WTC11 (cell line): ENCODE data around the gene RBFOX2. TPM values are rescaled to one million over a fixed set of nuclear protein-coding genes. Genes with fewer than 3 reads are reported as not detected.

Experiments used
- ATAC-seq: fragments of 200-7000 bp; cut with Tn5 transposase; 2 replicates; pipeline ENCODE4 v1.10.0; 2021; ENCODE audit warnings: mild to moderate bottlenecking, moderate library complexity
- CTCF ChIA-PET: fragments of 300-600 bp; sonication (Branson Sonifier 250); formaldehyde crosslinking; loops from one replicate; lab custom pipeline; 2021; ENCODE audit warnings: antibody characterized with exemption; lab: Charles Lee
- POLR2A ChIA-PET: fragments of 350-600 bp; sonication (Branson Sonifier 250); formaldehyde crosslinking; loops from one replicate; lab custom pipeline; 2021; ENCODE audit warnings: antibody characterized with exemption; lab: Charles Lee
- DNase-seq: peaks from one replicate; pipeline ENCODE4 v3.0.0; 2021; ENCODE audit warnings: low spot score
- H3K27ac Mint-ChIP-seq: 2 replicates; pipeline ENCODE4 v1.8.0; 2021; ENCODE audit warnings: mixed read lengths
- H3K27me3 Mint-ChIP-seq: 2 replicates; pipeline ENCODE4 v1.8.0; 2021; ENCODE audit warnings: low read depth, mild to moderate bottlenecking, moderate library complexity, mixed read lengths
- H3K36me3 Mint-ChIP-seq: 2 replicates; pipeline ENCODE4 v1.8.0; 2021; ENCODE audit warnings: mixed read lengths
- H3K4me1 Mint-ChIP-seq: 2 replicates; pipeline ENCODE4 v1.8.0; 2022; ENCODE audit warnings: mixed read lengths
- H3K4me3 Mint-ChIP-seq: 2 replicates; pipeline ENCODE4 v1.8.0; 2021; ENCODE audit warnings: mild to moderate bottlenecking, moderate library complexity, mixed read lengths
- H3K9me3 Mint-ChIP-seq: 2 replicates; pipeline ENCODE4 v1.8.0; 2021; ENCODE audit warnings: mixed read lengths
- ATF1 ChIP-seq: sonication (generic); formaldehyde crosslinking; IDR thresholded peaks from 2 replicates; pipeline ENCODE4 v1.8.1; 2023; ENCODE audit warnings: mild to moderate bottlenecking, moderate library complexity, missing genetic modification reagents
- NFATC4 ChIP-seq: fragments of 250-450 bp; sonication (Bioruptor Pico); IDR thresholded peaks from 2 replicates; pipeline ENCODE4 v1.9.0; 2021; ENCODE audit warnings: mild to moderate bottlenecking
- SMAD3 ChIP-seq: sonication (generic); formaldehyde crosslinking; IDR thresholded peaks from 2 replicates; pipeline ENCODE4 v1.8.0; 2022; ENCODE audit warnings: missing genetic modification reagents, mild to moderate bottlenecking, borderline replicate concordance
- ZBTB21 ChIP-seq: sonication (generic); formaldehyde crosslinking; IDR thresholded peaks from 2 replicates; pipeline ENCODE4 v1.8.1; 2023; ENCODE audit warnings: mild to moderate bottlenecking, missing genetic modification reagents, borderline replicate concordance
- ZNF317 ChIP-seq: sonication (generic); formaldehyde crosslinking; IDR thresholded peaks from 2 replicates; pipeline ENCODE4 v1.8.1; 2023; ENCODE audit warnings: low read depth, mild to moderate bottlenecking, moderate library complexity, missing genetic modification reagents, borderline replicate concordance
- ZNF416 ChIP-seq: fragments of 250-450 bp; sonication (Bioruptor Pico); IDR thresholded peaks from 2 replicates; pipeline ENCODE4 v1.9.0; 2021; ENCODE audit warnings: mild to moderate bottlenecking, inconsistent platforms
- total RNA-seq: library from RNA; stranded (reverse); gene quantifications from 3 replicates; pipeline ENCODE4 v1.2.3, GENCODE V29; 2021
- TF ChIP-seq, protein P1 (sequence below): sonication (generic); formaldehyde crosslinking; IDR thresholded peaks from 2 replicates; pipeline ENCODE4 v1.8.1; 2023; ENCODE audit warnings: mild to moderate bottlenecking, missing genetic modification reagents
- TF ChIP-seq, protein P2 (sequence below): sonication (generic); formaldehyde crosslinking; IDR thresholded peaks from 2 replicates; pipeline ENCODE4 v1.8.0; 2022; ENCODE audit warnings: mild to moderate bottlenecking, missing genetic modification reagents
- TF ChIP-seq, protein P3 (sequence below): sonication (generic); formaldehyde crosslinking; conservative IDR thresholded peaks from 2 replicates; pipeline ENCODE4 v1.8.1; 2022; ENCODE audit warnings: mild to moderate bottlenecking, missing genetic modification reagents
- TF ChIP-seq, protein P4 (sequence below): fragments of 250-450 bp; sonication (Bioruptor Pico); conservative IDR thresholded peaks from 2 replicates; pipeline ENCODE4 v1.9.0; 2021; ENCODE audit warnings: mild to moderate bottlenecking
- TF ChIP-seq, protein P5 (sequence below): sonication (generic); formaldehyde crosslinking; IDR thresholded peaks from 2 replicates; pipeline ENCODE4 v1.8.0; 2023; ENCODE audit warnings: missing genetic modification reagents

RBFOX2 gene
- total RNA-seq, 1 experiment from 2014 or later: 107 TPM

DNA sequence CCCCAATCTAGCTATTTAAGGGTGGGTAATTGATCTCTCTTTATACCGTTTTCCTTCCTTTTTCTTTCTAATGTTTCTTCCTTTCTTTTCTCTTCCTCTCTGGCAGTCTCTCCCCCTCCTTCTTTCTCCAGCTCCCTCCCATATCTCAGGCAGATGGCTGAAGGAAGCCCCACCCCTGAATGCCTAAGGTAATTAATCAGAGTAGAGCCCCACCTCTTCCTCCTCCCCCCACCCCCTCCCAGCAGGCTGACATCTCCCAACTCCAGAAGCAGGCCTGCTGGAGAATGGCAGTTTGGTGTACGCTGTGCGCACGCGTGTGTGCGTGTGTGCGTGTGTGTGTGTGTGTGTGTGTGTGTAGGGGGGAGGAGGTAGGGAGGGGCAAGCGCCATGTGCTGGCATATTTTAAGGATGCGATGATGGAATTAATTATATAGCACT, 188.3 kb downstream of the RBFOX2 start:
- ChIA-PET POLR2A (interaction anchor here (0.6 kb wide), 2 partner anchors 32 to 218 kb away, joined by 3 to 7 read pairs; no protein-coding TSS in a partner anchor), CTCF (interaction anchor here (0.7 to 2.1 kb wide), 9 partner anchors 9 to 284 kb away, joined by 3 to 11 read pairs (median 5); no protein-coding TSS in a partner anchor)
- Mint-ChIP-seq H3K27ac (peak overlapping the region; percentile 95), H3K4me1 (peaks cover 64% of the 10 kb centered on the region), H3K4me3 (peak overlapping the region; percentile 91), H3K27me3 (no peaks in the 10 kb centered on the region), H3K36me3 (no peaks in the 10 kb centered on the region), H3K9me3 (no peaks in the 10 kb centered on the region)
- TF ChIP-seq ZNF416 (CRISPR knock-in tag) (no peak), ZNF317 (CRISPR knock-in tag) (no peak), SMAD3 (CRISPR knock-in tag) (no peak)
- TF ChIP-seq, protein P1, sequence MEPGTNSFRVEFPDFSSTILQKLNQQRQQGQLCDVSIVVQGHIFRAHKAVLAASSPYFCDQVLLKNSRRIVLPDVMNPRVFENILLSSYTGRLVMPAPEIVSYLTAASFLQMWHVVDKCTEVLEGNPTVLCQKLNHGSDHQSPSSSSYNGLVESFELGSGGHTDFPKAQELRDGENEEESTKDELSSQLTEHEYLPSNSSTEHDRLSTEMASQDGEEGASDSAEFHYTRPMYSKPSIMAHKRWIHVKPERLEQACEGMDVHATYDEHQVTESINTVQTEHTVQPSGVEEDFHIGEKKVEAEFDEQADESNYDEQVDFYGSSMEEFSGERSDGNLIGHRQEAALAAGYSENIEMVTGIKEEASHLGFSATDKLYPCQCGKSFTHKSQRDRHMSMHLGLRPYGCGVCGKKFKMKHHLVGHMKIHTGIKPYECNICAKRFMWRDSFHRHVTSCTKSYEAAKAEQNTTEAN (CRISPR knock-in tag): peak; percentile 91; the same call in 1 of the 2 replicates
- TF ChIP-seq, protein P2, sequence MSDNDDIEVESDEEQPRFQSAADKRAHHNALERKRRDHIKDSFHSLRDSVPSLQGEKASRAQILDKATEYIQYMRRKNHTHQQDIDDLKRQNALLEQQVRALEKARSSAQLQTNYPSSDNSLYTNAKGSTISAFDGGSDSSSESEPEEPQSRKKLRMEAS (CRISPR knock-in tag): peak; percentile 18; the same call in 1 of the 2 replicates
- TF ChIP-seq, protein P3, sequence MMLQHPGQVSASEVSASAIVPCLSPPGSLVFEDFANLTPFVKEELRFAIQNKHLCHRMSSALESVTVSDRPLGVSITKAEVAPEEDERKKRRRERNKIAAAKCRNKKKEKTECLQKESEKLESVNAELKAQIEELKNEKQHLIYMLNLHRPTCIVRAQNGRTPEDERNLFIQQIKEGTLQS (CRISPR knock-in tag): no peak
- ATAC-seq: peak; percentile 91
- DNase-seq: peak; percentile 78

DNA sequence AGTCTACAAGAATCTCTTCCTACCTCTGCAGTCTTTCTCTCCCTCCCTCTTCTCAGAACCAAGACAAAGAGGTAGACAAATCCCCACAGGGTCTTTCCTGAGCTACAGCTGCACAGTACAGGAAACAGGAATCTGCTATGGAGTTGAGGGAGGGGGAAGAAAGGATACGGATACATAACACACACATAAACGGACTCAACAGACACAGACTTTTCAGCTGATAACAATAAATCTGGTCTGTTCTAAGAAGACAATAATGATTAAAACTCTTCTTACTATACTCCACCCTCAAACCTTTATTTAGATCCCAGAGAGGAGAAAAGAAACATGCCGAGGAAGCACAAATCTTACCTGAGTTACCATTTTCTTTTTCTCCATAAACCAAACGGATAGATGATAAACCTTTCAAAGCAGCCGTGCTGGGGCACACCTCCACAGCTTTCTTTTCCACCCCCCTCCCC, 188.8 kb downstream of the RBFOX2 start:
- no peak for DNase-seq
- POLR2A ChIA-PET: interaction anchor here (0.6 kb wide), 2 partner anchors 32 to 218 kb away, joined by 3 to 7 read pairs; no protein-coding TSS in a partner anchor
- Mint-ChIP-seq H3K36me3 (no peaks in the 10 kb centered on the region), H3K27me3 (no peaks in the 10 kb centered on the region), H3K9me3 (no peaks in the 10 kb centered on the region), H3K27ac (peak overlapping the region; percentile 95), H3K4me1 (peaks cover 68% of the 10 kb centered on the region), H3K4me3 (peak overlapping the region; percentile 91)
- ATAC-seq: no peak
- TF ChIP-seq, protein P4, sequence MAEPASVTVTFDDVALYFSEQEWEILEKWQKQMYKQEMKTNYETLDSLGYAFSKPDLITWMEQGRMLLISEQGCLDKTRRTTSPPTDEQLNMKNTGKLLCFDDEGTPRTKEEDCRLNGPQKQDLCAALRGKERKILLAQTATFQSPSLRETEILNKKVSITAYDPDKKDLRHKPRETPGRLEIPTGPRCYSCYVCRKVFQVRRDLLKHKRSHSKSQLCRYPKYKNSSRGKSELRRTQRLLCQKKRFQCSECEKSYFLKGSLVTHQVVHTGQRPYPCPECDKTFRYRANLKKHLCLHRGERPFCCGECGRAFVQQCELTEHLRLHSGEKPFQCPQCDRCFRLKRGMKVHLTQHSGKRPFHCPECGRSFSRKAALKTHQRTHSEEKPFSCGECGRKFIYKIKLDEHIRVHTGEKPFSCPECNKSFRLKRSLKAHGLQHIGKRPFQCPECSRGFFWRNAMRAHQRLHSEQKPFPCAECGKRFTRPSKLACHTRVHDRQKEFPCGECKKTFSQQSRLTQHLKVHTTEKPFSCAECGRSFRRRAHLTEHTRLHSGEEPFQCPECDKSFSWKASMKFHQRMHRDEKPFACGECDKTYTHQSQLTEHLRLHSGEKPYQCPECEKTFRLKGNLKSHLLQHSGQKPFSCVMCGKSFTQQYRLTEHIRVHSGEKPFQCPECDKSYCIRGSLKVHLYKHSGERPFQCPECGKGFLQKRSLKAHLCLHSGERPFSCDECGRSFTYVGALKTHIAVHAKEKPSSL (CRISPR knock-in tag): no peak
- no peak for TF ChIP-seq ZBTB21 (CRISPR knock-in tag)
- TF ChIP-seq, protein P5, sequence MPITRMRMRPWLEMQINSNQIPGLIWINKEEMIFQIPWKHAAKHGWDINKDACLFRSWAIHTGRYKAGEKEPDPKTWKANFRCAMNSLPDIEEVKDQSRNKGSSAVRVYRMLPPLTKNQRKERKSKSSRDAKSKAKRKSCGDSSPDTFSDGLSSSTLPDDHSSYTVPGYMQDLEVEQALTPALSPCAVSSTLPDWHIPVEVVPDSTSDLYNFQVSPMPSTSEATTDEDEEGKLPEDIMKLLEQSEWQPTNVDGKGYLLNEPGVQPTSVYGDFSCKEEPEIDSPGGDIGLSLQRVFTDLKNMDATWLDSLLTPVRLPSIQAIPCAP (CRISPR knock-in tag): no peak
- no peak for TF ChIP-seq NFATC4 (CRISPR knock-in tag)
- CTCF ChIA-PET: interaction anchor here (0.7 to 2.1 kb wide), 9 partner anchors 9 to 284 kb away, joined by 3 to 11 read pairs (median 5); no protein-coding TSS in a partner anchor

DNA sequence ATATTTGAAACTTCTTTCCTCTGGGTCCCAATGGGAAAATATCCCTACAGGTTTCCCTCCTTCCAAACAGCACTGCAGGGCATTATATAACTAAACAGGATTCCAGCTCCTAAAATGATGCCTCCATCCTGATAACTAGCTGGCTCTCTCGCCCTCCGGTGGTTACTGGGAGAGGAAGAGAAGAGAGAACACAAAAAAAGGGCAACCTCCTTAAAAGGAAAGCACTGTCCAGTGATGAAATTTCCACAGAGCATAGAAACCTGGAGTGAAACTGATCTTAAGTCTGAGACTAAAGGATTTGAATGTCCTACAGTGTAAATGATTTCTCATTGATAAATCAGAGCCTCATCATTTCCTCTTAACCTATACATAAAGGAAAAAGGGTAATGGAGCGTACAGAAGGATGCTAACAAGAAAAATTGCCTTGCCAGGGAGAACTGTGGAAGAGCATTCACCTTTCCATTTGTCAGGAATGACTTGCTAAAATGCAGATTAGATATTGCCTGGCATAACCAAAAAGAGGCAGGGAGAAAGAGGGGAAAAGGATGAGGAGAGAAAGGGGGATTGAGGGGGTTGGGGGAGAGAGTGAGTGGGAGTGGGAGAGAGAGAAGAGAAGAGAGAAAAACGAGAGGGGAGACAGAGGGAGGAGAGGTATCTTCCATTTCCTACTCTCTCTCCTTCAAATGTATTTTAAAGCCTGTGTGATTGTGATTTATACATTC, 189.6 kb downstream of the RBFOX2 start:
- no peak for ATAC-seq
- H3K4me3 Mint-ChIP-seq: peak overlapping the region; percentile 91
- H3K36me3 Mint-ChIP-seq: no peaks in the 10 kb centered on the region
- peak; percentile 22 for DNase-seq
- TF ChIP-seq ATF1: no peak
- no peaks in the 10 kb centered on the region for H3K27me3 Mint-ChIP-seq
- H3K27ac Mint-ChIP-seq: peak overlapping the region; percentile 95
- H3K4me1 Mint-ChIP-seq: peaks cover 77% of the 10 kb centered on the region
- POLR2A ChIA-PET: no interaction called here
- H3K9me3 Mint-ChIP-seq: no peaks in the 10 kb centered on the region
- CTCF ChIA-PET: interaction anchor here (0.5 to 2.1 kb wide), 12 partner anchors 9 to 227 kb away, joined by 3 to 12 read pairs (median 5); no protein-coding TSS in a partner anchor
